HepG2 (cell line): ENCODE measurements around the gene FAM83C. TPM values are rescaled to one million over a fixed set of nuclear protein-coding genes. Genes with fewer than 3 reads are reported as not detected.
A peak's percentile ranks its signal among the peaks of the same experiment; 100 is the strongest.

Source experiments
- CBX5 ChIP-seq: sonication (generic); formaldehyde crosslinking; IDR thresholded peaks from 2 replicates; pipeline ENCODE4 v1.4.0; 2020; ENCODE audit warnings: missing genetic modification reagents, borderline replicate concordance
- FOXA1 ChIP-seq, 2 experiments: fragments of 450-650 bp in 1 of 2; sonication (generic) in 1 of 2; formaldehyde crosslinking in 1 of 2; IDR thresholded peaks; 2 replicates each; pipeline versions ENCODE4 v1.4.0 to v1.6.1; 2016 to 2020; ENCODE audit warnings: missing genetic modification reagents in 1 of 2
- HDAC1 ChIP-seq: sonication (generic); formaldehyde crosslinking; IDR thresholded peaks from 2 replicates; pipeline ENCODE4 v1.5.1; 2020; ENCODE audit warnings: mild to moderate bottlenecking, missing genetic modification reagents
- MYC ChIP-seq: sonication (generic); formaldehyde crosslinking; IDR thresholded peaks from 2 replicates; pipeline ENCODE4 v1.9.0; 2021; ENCODE audit warnings: missing genetic modification reagents, borderline replicate concordance
- PITX1 ChIP-seq: sonication (generic); formaldehyde crosslinking; IDR thresholded peaks from 2 replicates; pipeline ENCODE4 v1.5.1; 2020; ENCODE audit warnings: mild to moderate bottlenecking, missing genetic modification reagents
- POLR2AphosphoS2 ChIP-seq: IDR thresholded peaks from 2 replicates; pipeline ENCODE4 v1.6.1; 2011; ENCODE audit warnings: low read depth, low read length, improper control_type of control experiment
- SMC3 ChIP-seq: IDR thresholded peaks from 2 replicates; pipeline ENCODE4 v1.6.1; 2011; ENCODE audit warnings: low read length, improper control_type of control experiment
- SP4 ChIP-seq: sonication (generic); formaldehyde crosslinking; IDR thresholded peaks from 2 replicates; pipeline ENCODE4 v1.8.1; 2023; ENCODE audit warnings: mild to moderate bottlenecking, missing genetic modification reagents
- ZHX2 ChIP-seq, 2 experiments: sonication (generic) in 1 of 2; formaldehyde crosslinking in 1 of 2; IDR thresholded peaks; 2 replicates each; pipeline versions ENCODE4 v1.6.1 to v1.9.0; 2014 to 2022; ENCODE audit warnings: antibody characterized with exemption in 1 of 2, borderline replicate concordance in 1 of 2, inconsistent platforms in 1 of 2, low read depth in 1 of 2, missing genetic modification reagents in 1 of 2
- ZNF230 ChIP-seq: sonication (generic); formaldehyde crosslinking; IDR thresholded peaks from 2 replicates; pipeline ENCODE4 v1.4.0; 2020; ENCODE audit warnings: mild to moderate bottlenecking, missing genetic modification reagents
- ZNF263 ChIP-seq: sonication (generic); formaldehyde crosslinking; IDR thresholded peaks from 2 replicates; pipeline ENCODE4 v1.4.0; 2020; ENCODE audit warnings: missing genetic modification reagents
- ZNF276 ChIP-seq: sonication (generic); formaldehyde crosslinking; IDR thresholded peaks from 2 replicates; pipeline ENCODE4 v1.4.0; 2020; ENCODE audit warnings: mild to moderate bottlenecking, low read depth, missing genetic modification reagents
- ZNF326 ChIP-seq: sonication (generic); formaldehyde crosslinking; IDR thresholded peaks from 2 replicates; pipeline ENCODE4 v1.4.0; 2020; ENCODE audit warnings: missing genetic modification reagents, borderline replicate concordance
- ZNF414 ChIP-seq: sonication (generic); formaldehyde crosslinking; IDR thresholded peaks from 2 replicates; pipeline ENCODE4 v1.5.0; 2020; ENCODE audit warnings: missing genetic modification reagents
- ZNF83 ChIP-seq: sonication (generic); formaldehyde crosslinking; IDR thresholded peaks from 2 replicates; pipeline ENCODE4 v1.4.0; 2020; ENCODE audit warnings: missing genetic modification reagents, mild to moderate bottlenecking, borderline replicate concordance
- polyA plus RNA-seq, 8 experiments: library from polyadenylated mRNA; depleted of rRNA in 3 of 8; stranded (reverse) in 7 of 8; unstranded in 1 of 8; fragments of >200 nt; fragmentation: Illumina TruSeq in 4 of 8; extraction: Trizol in 4 of 8; gene quantifications; 2 replicates each; pipeline versions ENCODE4 v1.2.1 to v1.2.3, GENCODE V29; 2011 to 2016; ENCODE audit warnings: low read depth in 4 of 8, missing spikeins in 1 of 8, mixed read lengths in 1 of 8; ENCODE audit not compliant: insufficient read depth in 1 of 8
- total RNA-seq, 5 experiments: library from RNA; depleted of rRNA; stranded (reverse); fragments of >200 nt; fragmentation: Illumina TruSeq; extraction: Trizol; gene quantifications; 2 replicates each; pipeline ENCODE4 v1.2.3, GENCODE V29; 2016; ENCODE audit warnings: low read depth in 1 of 5
- TF ChIP-seq, protein P1 (sequence below): sonication (generic); formaldehyde crosslinking; IDR thresholded peaks from 2 replicates; pipeline ENCODE4 v1.5.0; 2020; ENCODE audit warnings: mild to moderate bottlenecking, missing genetic modification reagents

The FAM83C gene
- total and polyA plus RNA-seq, 2 of the 13 experiments (the other 11 are each of a cell fraction or from before 2014, with no cell fraction given): 0.04 TPM; not detected in 1

DNA sequence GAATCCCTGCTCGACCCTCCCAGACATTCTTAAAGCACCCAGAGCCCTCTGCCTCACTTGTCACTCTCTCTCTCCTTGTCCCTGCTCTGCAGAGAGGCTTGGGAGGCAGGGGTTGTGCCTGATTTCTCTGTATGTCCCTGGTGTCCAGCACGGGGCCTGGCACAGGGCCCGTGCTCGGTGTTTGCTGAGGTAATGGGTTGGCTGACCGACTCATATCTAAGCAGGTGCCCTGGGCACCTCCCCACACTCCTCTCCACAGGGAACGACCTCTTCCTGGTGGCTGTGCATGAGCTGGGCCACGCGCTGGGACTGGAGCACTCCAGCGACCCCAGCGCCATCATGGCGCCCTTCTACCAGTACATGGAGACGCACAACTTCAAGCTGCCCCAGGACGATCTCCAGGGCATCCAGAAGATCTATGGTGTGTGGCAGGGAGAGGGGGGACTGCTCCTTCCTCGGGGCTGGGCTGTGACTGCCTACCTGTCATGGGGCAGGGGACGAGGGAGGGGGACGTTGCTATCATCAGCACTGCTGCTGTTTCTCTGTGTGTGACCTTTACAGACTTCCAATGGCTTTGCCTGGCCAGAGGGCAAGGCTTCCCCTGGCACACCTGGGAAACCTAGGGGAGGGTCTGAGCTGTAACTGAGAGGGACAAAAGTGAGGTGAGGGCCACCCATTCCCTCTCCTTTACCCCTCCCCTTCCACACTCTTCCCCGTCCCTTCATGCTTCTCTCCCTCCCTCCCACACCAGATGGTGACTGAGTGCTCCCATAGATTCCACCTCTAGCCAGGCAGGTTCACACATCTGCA is 28.5 kb downstream of the FAM83C start (continued):
- peak; percentile 32; the same call in 1 of the 2 replicates for TF ChIP-seq SP4 (CRISPR knock-in tag)
- peak; percentile 6; the same call in 1 of the 2 replicates for TF ChIP-seq PITX1 (CRISPR knock-in tag)
- no peak for TF ChIP-seq ZNF326 (CRISPR knock-in tag)
- 0 out of 2 replicates have a peak, but pooled peaks have one; percentile 29 for TF ChIP-seq MYC (CRISPR knock-in tag)
- no peak for TF ChIP-seq HDAC1
- TF ChIP-seq, protein P1, sequence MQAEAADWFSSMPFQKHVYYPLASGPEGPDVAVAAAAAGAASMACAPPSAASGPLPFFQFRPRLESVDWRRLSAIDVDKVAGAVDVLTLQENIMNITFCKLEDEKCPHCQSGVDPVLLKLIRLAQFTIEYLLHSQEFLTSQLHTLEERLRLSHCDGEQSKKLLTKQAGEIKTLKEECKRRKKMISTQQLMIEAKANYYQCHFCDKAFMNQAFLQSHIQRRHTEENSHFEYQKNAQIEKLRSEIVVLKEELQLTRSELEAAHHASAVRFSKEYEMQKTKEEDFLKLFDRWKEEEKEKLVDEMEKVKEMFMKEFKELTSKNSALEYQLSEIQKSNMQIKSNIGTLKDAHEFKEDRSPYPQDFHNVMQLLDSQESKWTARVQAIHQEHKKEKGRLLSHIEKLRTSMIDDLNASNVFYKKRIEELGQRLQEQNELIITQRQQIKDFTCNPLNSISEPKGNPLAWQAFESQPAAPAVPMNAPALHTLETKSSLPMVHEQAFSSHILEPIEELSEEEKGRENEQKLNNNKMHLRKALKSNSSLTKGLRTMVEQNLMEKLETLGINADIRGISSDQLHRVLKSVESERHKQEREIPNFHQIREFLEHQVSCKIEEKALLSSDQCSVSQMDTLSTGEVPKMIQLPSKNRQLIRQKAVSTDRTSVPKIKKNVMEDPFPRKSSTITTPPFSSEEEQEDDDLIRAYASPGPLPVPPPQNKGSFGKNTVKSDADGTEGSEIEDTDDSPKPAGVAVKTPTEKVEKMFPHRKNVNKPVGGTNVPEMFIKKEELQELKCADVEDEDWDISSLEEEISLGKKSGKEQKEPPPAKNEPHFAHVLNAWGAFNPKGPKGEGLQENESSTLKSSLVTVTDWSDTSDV: peak; percentile 75; the same call in 1 of the 2 replicates
- TF ChIP-seq ZNF414 (CRISPR knock-in tag): no peak
- TF ChIP-seq ZNF230 (CRISPR knock-in tag): 0 out of 2 replicates have a peak, but pooled peaks have one; percentile 28
- TF ChIP-seq POLR2AphosphoS2: peak; percentile 24; the same call in 1 of the 2 replicates
- TF ChIP-seq FOXA1 (IDR thresholded peaks at IDR 0.05): no peak
- no peak for TF ChIP-seq FOXA1 (CRISPR knock-in tag; IDR thresholded peaks at IDR 0.05)
- 0 out of 2 replicates have a peak, but pooled peaks have one; percentile 28 for TF ChIP-seq ZHX2 (IDR thresholded peaks at IDR 0.05; ENCODE audit: low read depth)
- no peak for TF ChIP-seq ZHX2 (CRISPR knock-in tag; IDR thresholded peaks at IDR 0.05; ENCODE audit: borderline replicate concordance)
- 0 out of 2 replicates have a peak, but pooled peaks have one; percentile 40 for TF ChIP-seq ZNF276 (CRISPR knock-in tag)
- peak; percentile 58; the same call in 1 of the 2 replicates for TF ChIP-seq ZNF83 (CRISPR knock-in tag)
- 0 out of 2 replicates have a peak, but pooled peaks have one; percentile 9 for TF ChIP-seq CBX5 (CRISPR knock-in tag)
- TF ChIP-seq SMC3: no peak
- TF ChIP-seq ZNF263 (CRISPR knock-in tag): peak; percentile 63
